HG02610 (cell line): ENCODE measurements around the gene GRIK3.

Source experiments
- ATAC-seq: cut with Tn5 transposase; IDR thresholded peaks from one replicate; pipeline ENCODE4 v1.9.1; 2021; ENCODE audit warnings: mild to moderate bottlenecking, moderate library complexity; ENCODE audit not compliant: unreplicated experiment

GRIK3 gene

DNA sequence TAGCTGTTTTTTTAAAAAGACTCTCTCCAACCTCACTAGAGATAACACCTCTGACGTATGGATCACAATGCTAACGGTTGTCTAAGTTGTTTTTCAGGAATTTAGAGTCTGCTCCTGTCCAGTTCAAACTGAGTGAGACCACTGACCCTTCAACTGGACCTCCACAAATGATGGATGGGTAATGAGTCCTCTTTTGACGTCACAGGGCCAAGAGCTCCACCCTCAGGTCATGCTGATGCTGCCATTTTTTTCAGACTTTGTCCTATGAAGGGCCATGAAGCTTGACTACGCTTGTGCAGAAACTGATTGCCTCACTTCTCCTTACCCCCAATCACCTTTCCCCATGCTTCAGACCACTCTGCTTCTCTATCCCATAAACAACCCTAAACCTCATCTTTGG, 16.6 kb downstream of the GRIK3 start:
- ATAC-seq, result no peak

GRCh38 chr1:37016121-37016520, 18.2 kb downstream of the GRIK3 start:
- no peak for ATAC-seq

DNA sequence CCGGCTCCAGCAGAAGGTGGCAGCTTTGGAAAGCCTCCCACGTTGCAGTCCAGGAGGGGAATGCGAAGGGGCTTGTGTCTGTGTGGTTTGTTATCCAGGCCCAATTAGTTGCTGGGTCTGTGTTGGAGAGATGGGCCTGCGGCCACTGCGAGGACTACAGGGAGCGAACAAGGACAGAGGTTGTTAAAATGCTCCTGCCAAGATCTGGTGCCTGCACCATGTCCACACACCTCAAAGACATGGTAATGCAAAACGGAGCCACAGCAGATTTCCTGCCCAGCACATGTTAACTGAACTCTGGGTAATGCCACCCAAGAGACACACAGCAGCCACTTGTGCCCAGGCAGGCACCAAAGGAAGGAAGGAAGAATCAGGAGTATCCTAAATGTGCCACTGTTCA, 18.6 kb downstream of the GRIK3 start:
- no peak for ATAC-seq

DNA sequence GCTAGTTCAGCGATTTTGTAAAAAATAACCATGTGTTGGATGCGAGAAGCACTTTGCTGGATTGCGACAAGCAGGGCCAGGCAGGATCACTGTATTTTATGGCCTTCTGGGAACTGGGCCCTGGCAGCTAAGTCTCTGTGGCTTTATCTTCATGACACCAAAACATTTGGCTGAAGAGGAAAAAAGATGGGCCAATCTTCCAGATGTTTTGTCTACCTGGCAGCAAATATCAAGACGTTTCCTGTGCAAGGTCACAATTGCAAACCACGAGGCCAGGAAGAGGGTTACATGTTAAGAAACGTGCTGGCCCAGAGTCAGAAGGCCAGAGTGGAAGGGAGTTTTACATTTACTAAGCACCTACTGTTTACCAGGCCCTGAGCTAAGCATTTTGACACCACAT, 22.1 kb downstream of the GRIK3 start:
- no peak for ATAC-seq

DNA sequence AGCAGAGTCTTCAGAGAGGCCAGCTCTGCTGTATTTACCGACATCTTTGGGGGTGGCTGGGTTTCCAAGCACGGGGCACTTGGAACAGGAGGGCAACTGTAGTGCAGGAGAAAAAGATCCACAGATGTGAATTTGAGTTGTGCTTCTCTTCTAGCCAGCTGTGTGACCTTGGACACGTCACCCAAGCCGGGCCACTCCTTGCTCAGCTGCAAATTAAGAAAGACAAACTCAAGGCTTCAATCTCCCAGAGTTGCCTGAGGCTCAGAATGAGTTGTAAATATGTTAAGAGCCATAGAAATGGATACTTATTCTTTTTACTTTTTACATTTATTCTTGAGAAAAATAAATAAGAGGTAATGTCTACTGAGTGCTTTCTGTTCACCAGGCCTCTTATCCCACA, 24.3 kb downstream of the GRIK3 start:
- ATAC-seq, result no peak

GRCh38 chr1:37009521-37009920, 24.8 kb downstream of the GRIK3 start:
- no peak for ATAC-seq

DNA sequence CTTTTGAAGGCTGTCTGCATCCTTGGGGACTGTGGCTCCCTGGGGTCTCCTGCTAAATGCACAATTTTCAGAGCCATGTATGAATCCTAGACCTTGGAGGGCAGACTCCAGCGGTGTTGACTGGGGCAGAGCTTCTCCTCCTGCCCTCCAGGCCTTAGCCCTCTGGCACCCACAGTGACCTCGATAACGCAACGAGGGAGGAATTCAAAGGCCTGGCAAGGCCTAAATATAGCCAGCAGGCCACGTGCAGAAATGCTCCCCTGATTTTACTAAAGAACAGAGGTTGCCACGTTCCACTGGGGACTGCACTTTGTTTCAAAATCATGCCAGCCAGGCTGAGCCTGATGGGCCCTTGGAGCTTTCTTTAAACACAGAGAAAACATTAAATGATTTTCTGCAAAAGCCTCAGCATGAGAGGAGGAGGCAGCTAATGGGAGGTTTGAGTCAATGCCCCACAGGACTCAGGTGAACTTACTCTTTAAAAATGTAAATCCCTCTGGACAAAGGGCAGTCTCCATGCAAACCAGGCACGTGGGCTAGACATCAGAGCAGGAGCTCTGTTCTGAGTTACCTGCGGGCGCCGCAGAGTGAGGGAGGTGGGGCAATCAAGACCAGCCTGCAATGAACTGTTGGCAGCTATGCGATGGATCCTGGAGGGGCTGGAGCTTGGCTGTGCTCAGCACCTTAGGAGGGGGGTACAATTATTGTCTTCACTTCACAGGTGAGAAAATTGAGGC, 28.0 kb downstream of the GRIK3 start:
- ATAC-seq, result no peak

DNA sequence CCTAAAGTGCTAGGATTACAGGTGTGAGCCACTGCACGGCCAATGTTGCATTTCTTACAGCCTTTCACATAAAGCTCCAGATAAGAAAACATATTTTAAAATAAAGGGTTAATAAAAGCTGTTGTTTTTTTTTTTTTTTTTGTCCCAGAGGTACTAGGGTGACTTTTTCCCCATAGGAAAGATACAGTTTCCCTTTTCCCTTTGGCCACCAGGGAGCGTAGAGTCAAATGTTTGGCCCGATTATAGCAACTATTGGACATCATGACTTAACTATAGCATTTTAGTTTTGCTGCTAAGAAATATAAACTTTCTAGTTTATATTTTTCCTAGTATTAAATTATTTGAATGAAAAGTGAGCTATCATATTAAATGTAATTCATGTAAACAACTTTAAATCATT, 31.4 kb downstream of the GRIK3 start:
- no peak for ATAC-seq

- no peak for ATAC-seq
Measured at GRCh38 chr1:37001703-37002102, 32.6 kb downstream of the GRIK3 start.

- no peak for ATAC-seq
Measured at GRCh38 chr1:36996106-36996505, 38.2 kb downstream of the GRIK3 start.

- no peak for ATAC-seq
Measured at GRCh38 chr1:36994868-36995267, 39.4 kb downstream of the GRIK3 start.

DNA sequence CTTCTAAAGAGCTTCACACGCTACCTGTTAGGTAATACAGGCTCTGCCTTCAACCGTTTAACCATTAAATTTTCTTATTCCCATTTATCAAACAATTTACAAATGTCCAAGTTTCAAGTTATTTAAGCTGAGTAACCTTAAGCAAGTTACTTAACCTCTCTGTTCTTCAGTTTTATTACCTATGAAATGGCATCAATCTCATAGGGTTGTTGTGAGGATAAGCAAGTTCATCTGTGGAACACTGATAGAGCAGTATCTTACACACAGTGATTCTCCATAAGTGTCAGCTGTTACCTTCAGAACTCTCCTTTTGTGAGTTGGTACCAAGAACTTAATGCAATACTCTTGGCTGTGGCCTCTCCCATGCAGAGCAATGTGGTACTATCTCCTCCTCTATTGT, 40.0 kb downstream of the GRIK3 start:
- ATAC-seq, result no peak

- no peak for ATAC-seq
Measured at GRCh38 chr1:36992139-36992943, 42.0 kb downstream of the GRIK3 start.

DNA sequence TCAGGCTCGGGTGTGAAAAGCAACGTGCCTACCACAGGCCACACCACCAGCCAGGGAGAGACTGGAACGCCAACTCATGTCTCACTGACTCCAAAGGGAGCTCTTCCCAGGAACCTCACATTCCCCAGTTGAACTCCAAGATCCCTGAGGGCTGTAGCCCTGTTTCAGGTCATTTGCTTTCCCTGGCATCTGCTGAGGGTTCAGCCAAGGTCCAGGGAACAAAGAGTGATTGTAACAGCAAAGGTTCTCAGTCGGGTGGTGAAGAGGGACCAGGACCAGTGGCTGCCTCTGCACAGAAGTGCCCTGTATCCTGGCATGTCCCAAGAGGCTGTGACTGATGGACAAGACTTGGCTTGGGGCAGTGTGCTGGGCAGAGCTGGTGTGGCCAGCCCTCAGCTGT, 42.8 kb downstream of the GRIK3 start:
- no peak for ATAC-seq

DNA sequence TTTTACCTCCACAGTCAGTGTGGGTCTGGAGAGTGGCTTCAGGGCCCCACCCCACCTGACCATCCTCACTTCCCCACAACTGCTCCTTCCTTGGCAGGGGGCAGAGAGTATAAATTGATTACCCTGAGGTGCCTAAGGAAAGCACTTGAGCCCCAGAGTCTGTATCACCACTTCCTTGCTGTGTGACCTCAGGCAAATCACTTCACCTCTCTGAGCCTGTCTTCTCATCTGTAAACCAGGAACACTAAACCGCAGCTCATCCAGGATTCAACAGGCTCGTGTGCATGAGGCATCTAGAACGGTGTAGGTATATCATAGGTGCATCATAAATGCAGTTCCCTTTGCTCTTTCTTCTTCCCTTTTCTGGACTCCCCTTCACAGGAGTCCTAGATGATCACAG, 43.4 kb downstream of the GRIK3 start:
- ATAC-seq, result no peak

DNA sequence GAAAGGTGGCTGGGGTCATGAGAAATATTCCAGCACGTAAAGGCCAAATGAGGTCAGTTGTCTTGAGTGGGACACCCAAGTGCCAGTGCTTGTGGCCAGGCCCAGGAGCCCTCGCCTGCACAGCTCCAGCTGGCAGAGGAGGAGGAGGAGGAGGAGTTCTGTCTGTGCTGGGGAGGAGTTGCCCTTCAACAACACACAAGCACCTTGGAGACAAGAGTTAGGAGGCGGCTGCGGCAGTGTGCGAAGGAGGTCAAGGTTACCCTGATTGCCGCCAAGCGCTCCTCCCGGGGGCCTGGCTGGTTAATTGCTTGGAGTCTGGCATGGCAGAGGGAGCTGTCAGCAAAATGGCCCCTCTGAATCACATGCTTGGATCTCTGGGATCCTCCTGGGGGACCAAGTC, 45.1 kb downstream of the GRIK3 start:
- no peak for ATAC-seq

DNA sequence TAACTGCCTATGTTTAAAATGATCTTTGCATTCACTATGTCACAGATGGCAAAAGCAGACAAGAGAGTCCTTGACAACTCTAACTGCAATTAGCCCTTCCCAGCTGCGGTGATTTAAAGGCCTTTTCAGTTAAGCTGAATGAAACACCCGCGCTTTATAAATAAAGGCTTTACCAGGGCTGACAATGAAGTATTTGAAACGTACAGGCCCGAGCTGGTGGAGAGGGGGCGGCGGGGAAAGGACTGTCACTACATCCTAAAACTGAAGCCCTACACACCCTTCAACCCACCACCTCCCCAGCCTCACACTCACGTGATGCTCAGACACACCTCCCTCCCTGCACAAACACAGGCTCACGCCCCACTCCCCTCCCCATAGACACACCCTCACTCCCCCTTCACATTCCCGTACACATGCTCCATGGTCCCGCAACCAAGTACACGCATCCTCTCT, 45.5 kb downstream of the GRIK3 start:
- no peak for ATAC-seq

GRCh38 chr1:36988321-36988720, 46.0 kb downstream of the GRIK3 start:
- no peak for ATAC-seq

DNA sequence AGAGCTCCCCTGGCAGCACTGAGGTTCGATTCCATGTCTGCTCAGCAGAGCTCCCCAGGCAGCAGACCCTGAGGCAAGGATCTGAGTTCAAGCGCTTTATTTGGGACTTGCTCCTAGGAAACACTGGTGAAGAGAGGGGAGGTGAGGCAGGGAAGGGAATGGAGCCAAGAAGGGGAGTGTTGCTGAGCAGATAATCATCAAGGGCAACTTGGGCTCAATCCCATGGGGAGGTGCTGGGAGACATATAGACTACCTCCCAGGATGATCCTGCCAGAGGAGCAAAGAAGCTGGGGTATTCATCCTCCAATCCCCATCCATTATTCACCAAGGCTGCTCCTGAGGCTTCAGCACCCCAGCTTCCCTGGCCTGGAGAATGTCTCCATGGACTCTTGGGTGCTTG, 47.0 kb downstream of the GRIK3 start:
- no peak for ATAC-seq

DNA sequence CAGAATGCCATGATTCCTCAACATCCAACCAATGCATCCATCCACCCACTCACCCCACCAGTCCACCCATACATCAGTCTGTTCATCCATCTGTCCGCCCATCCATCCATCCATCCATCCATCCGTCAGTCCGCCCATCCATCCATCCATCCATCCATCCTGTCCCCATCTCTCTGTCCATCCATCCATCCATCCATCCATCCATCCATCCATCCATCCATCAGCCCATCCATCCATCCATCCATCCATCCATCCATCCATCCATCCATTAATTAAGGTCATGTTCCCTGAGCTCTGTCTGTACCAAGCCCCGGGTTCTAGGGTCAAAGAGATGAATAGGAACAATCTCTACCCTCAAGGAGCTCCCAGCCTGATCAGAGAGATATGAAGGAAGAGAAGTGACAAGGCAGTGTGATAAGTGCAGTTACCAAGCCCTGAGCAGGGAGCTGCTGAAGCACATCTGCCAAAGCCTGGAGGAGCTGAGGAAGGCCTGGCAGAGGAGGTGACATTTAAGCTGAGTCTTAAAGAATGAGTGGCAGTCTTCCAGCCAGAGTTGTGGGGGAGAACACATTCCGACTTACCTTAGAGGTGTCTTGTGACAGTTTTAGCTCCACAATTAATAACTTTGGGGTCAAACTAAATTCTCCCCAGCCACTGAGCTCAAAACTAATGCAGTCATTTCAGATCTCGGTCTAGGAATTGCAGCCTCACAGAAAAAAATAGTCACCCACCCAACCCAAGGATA, 47.9 kb downstream of the GRIK3 start:
- no peak for ATAC-seq

- no peak for ATAC-seq
Measured at GRCh38 chr1:36984675-36985074, 49.6 kb downstream of the GRIK3 start.

- ATAC-seq, result no peak
Measured at GRCh38 chr1:36984026-36984425, 50.3 kb downstream of the GRIK3 start.
